EH (cell line): Measurements from ENCODE around the gene UNC5C.

Source experiments
- DNase-seq: peaks from one replicate; pipeline ENCODE4 v3.0.0-alpha.2; 2015; ENCODE audit warnings: low read depth

Gene UNC5C

DNA sequence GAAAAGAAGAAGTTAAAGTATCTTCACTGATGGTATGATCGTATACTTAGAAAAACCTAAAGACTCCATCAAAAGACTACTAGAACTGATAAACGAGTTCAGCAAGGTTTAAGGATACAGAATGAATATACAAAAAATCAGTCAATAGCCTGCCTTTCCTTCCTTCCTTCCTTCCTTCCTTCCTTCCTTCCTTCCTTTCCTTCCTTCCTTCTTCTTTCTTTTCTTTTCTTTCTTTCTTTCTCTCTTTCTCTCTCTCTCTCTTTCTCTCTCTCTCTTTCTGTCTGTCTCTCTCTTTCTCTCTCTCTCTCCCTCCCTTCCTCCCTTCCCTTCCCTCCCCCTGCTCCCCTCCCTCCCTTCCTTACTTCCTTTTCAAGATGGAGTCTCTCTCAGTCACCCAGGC lies 428.3 kb downstream of the UNC5C start:
- no peak for DNase-seq

DNA sequence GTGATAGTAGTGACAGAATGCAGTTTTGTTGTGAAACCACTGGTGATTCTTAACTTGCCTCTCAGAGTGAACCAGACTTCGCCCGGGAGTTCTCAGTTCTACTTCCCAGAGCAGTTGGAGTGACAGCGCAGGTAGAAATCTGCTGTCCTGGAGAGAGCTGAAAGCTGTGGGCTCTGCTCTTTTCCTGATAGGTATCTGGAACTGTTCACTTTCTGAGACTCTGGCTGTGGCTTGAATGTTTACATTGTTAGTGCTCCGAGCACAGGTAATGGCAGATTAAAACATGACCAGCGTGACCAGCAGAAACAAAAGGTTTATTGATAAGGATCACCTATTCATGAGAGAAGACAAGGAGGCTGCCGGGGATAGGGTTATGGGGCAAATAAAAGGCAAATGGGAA lies 430.3 kb downstream of the UNC5C start:
- DNase-seq, result no peak

DNA sequence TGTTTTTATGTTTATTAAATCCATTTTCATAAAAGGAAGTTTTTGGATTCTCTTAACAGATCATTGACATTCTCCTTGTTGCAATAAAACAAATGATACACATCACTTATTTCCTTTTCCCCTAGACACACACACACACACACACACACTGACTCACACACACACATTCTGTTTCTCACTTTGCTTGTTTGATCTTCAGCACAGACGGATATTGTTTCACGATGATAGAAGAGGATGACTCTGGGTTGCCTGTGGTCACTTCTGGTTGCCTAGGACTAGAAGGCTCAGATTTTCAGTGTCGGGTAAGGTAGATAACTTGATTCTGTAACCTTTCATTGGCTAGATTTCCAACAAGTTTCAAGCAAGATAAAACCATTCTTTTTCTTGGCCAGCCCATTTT lies 434.3 kb downstream of the UNC5C start:
- no peak for DNase-seq
